SK-N-SH treated with all-trans-retinoic acid at 6 μM for 48 hours (cell line): ENCODE results near the gene PIK3R6.

Experiments used
- BACH2 ChIP-seq: fragments of 250-450 bp; sonication (Bioruptor Pico); IDR thresholded peaks from 2 replicates; pipeline ENCODE4 v1.9.0; 2021; ENCODE audit warnings: mild to moderate bottlenecking, borderline replicate concordance
- CREB5 ChIP-seq: fragments of 250-450 bp; sonication (Bioruptor Pico); IDR thresholded peaks from 2 replicates; pipeline ENCODE4 v1.5.1; 2020; ENCODE audit warnings: low read depth, mild to moderate bottlenecking, moderate library complexity
- GLIS3 ChIP-seq: fragments of 250-450 bp; sonication (Bioruptor Pico); IDR thresholded peaks from 2 replicates; pipeline ENCODE4 v1.5.0; 2020; ENCODE audit warnings: mild to moderate bottlenecking, moderate library complexity
- ISL1 ChIP-seq: fragments of 250-450 bp; sonication (Bioruptor Pico); IDR thresholded peaks from 2 replicates; pipeline ENCODE4 v2.1.2; 2022; ENCODE audit warnings: mild to moderate bottlenecking, moderate library complexity
- PATZ1 ChIP-seq: fragments of 250-450 bp; sonication (Bioruptor Pico); IDR thresholded peaks from 2 replicates; pipeline ENCODE4 v1.8.0; 2020; ENCODE audit warnings: mild to moderate bottlenecking, moderate library complexity, borderline replicate concordance
- RARB ChIP-seq: fragments of 250-450 bp; sonication (Bioruptor Pico); IDR thresholded peaks from 2 replicates; pipeline ENCODE4 v1.8.0; 2021; ENCODE audit warnings: mild to moderate bottlenecking, moderate library complexity
- TCF4 ChIP-seq: fragments of 250-450 bp; sonication (Bioruptor Pico); IDR thresholded peaks from 2 replicates; pipeline ENCODE4 v1.8.0; 2021; ENCODE audit warnings: mild to moderate bottlenecking, moderate library complexity, borderline replicate concordance
- ZFP3 ChIP-seq: fragments of 250-450 bp; sonication (Bioruptor Pico); IDR thresholded peaks from 2 replicates; pipeline ENCODE4 v1.5.0; 2020; ENCODE audit warnings: mild to moderate bottlenecking, moderate library complexity

GRCh38 chr17:8835631-8836364, 31.7 kb downstream of the PIK3R6 start:
- no peak for TF ChIP-seq PATZ1 (CRISPR knock-in tag)
- no peak for TF ChIP-seq RARB (CRISPR knock-in tag)
- TF ChIP-seq TCF4 (CRISPR knock-in tag): no peak
- TF ChIP-seq CREB5 (CRISPR knock-in tag): no peak
- no peak for TF ChIP-seq ZFP3 (CRISPR knock-in tag)
- TF ChIP-seq BACH2 (CRISPR knock-in tag): no peak
- TF ChIP-seq ISL1: no peak
- TF ChIP-seq GLIS3: no peak
